ENCODE measurements around the gene NECTIN1.

NECTIN1 gene

GRCh38 chr11:119643212-119643875, 85.7 kb downstream of the NECTIN1 start:
- peak in 1 of 2 experiments; percentile 11 for DNase-seq
- TF ChIP-seq POLR2A (IDR thresholded peaks at IDR 0.05; ENCODE audit: low read length), result no peak
- no peak for TF ChIP-seq GATA1 (IDR thresholded peaks at IDR 0.05; ENCODE audit: low read depth, low read length)

- peak; percentile 19 to 62 for DNase-seq
- TF ChIP-seq GATA1 (IDR thresholded peaks at IDR 0.05; ENCODE audit: low read depth, low read length) (no peak), POLR2A (IDR thresholded peaks at IDR 0.05; ENCODE audit: low read length) (no peak)
Observed at GRCh38 chr11:119641983-119642745, 86.8 kb downstream of the NECTIN1 start.

- TF ChIP-seq POLR2A (IDR thresholded peaks at IDR 0.05; ENCODE audit: low read length), result no peak
- TF ChIP-seq GATA1 (IDR thresholded peaks at IDR 0.05; ENCODE audit: low read depth, low read length), result no peak
- no peak for DNase-seq
Observed at GRCh38 chr11:119640541-119640940, 88.5 kb downstream of the NECTIN1 start.

- TF ChIP-seq POLR2A (IDR thresholded peaks at IDR 0.05; ENCODE audit: low read length) (no peak), GATA1 (IDR thresholded peaks at IDR 0.05; ENCODE audit: low read depth, low read length) (no peak)
- DNase-seq, result no peak
Observed at GRCh38 chr11:119639642-119640205, 89.3 kb downstream of the NECTIN1 start.

GRCh38 chr11:119638851-119639250, 90.1 kb downstream of the NECTIN1 start:
- no peak for DNase-seq
- no peak for TF ChIP-seq POLR2A (IDR thresholded peaks at IDR 0.05; ENCODE audit: low read length)
- no peak for TF ChIP-seq GATA1 (IDR thresholded peaks at IDR 0.05; ENCODE audit: low read depth, low read length)

- DNase-seq, result peak in 1 of 2 experiments; percentile 20
- no peak for TF ChIP-seq GATA1 (IDR thresholded peaks at IDR 0.05; ENCODE audit: low read depth, low read length)
- TF ChIP-seq POLR2A (IDR thresholded peaks at IDR 0.05; ENCODE audit: low read length), result no peak
Observed at GRCh38 chr11:119637481-119637880, 91.5 kb downstream of the NECTIN1 start.

- TF ChIP-seq POLR2A (IDR thresholded peaks at IDR 0.05; ENCODE audit: low read length) (no peak), GATA1 (IDR thresholded peaks at IDR 0.05; ENCODE audit: low read depth, low read length) (no peak)
- DNase-seq, result no peak
Observed at GRCh38 chr11:119635776-119636175, 93.2 kb downstream of the NECTIN1 start.

GRCh38 chr11:119635041-119635740, 93.8 kb downstream of the NECTIN1 start:
- no peak for TF ChIP-seq GATA1 (IDR thresholded peaks at IDR 0.05; ENCODE audit: low read depth, low read length)
- no peak for TF ChIP-seq POLR2A (IDR thresholded peaks at IDR 0.05; ENCODE audit: low read length)

GRCh38 chr11:119634301-119634700, 94.7 kb downstream of the NECTIN1 start:
- TF ChIP-seq POLR2A (IDR thresholded peaks at IDR 0.05; ENCODE audit: low read length) (no peak), GATA1 (IDR thresholded peaks at IDR 0.05; ENCODE audit: low read depth, low read length) (no peak)
- no peak for DNase-seq

More at GRCh38 chr11:119635041-119635740, 93.8 kb downstream of the NECTIN1 start:
- no peak for DNase-seq

- no peak for DNase-seq
- TF ChIP-seq GATA1 (IDR thresholded peaks at IDR 0.05; ENCODE audit: low read depth, low read length), result no peak
- no peak for TF ChIP-seq POLR2A (IDR thresholded peaks at IDR 0.05; ENCODE audit: low read length)
Observed at GRCh38 chr11:119629834-119630624, 99.0 kb downstream of the NECTIN1 start.

GRCh38 chr11:119629085-119629484, 99.9 kb downstream of the NECTIN1 start:
- TF ChIP-seq POLR2A (IDR thresholded peaks at IDR 0.05; ENCODE audit: low read length), result no peak
- TF ChIP-seq GATA1 (IDR thresholded peaks at IDR 0.05; ENCODE audit: low read depth, low read length), result no peak
- DNase-seq, result no peak

GRCh38 chr11:119627286-119627685, 101.7 kb downstream of the NECTIN1 start:
- TF ChIP-seq GATA1 (IDR thresholded peaks at IDR 0.05; ENCODE audit: low read depth, low read length), result no peak
- TF ChIP-seq POLR2A (IDR thresholded peaks at IDR 0.05; ENCODE audit: low read length), result no peak
- DNase-seq, result no peak

GRCh38 chr11:119626871-119627270, 102.1 kb downstream of the NECTIN1 start:
- DNase-seq, result no peak
- TF ChIP-seq GATA1 (IDR thresholded peaks at IDR 0.05; ENCODE audit: low read depth, low read length) (no peak), POLR2A (IDR thresholded peaks at IDR 0.05; ENCODE audit: low read length) (no peak)
